Right renal pelvis (tissue), 4 donors: ENCODE measurements around the gene LIMA1. TPM values are rescaled to one million over a fixed set of nuclear protein-coding genes. Genes with fewer than 3 reads are reported as not detected.
"Not testable (repeated sequence)": the region's sequence is repeated elsewhere in the genome, so short reads cannot be mapped to it uniquely, and the experiment has no call there.

Source experiments
- DNase-seq, 4 donors: peaks; one replicate each; pipeline ENCODE4 v3.0.0-alpha.2; 2013; ENCODE audit warnings: low read depth in 4 of 4, low spot score in 3 of 4, missing footprints in 1 of 4
- polyA plus RNA-seq, 4 donors: library from polyadenylated mRNA; unstranded; fragments of 120-200 nt; gene quantifications; one replicate each; pipeline ENCODE4 v1.2.1, GENCODE V29; 2013; ENCODE audit not compliant: insufficient read length in 4 of 4

Gene LIMA1
- polyA plus RNA-seq, 4 donors: 77.5 to 107 (median 93.1) TPM

DNA sequence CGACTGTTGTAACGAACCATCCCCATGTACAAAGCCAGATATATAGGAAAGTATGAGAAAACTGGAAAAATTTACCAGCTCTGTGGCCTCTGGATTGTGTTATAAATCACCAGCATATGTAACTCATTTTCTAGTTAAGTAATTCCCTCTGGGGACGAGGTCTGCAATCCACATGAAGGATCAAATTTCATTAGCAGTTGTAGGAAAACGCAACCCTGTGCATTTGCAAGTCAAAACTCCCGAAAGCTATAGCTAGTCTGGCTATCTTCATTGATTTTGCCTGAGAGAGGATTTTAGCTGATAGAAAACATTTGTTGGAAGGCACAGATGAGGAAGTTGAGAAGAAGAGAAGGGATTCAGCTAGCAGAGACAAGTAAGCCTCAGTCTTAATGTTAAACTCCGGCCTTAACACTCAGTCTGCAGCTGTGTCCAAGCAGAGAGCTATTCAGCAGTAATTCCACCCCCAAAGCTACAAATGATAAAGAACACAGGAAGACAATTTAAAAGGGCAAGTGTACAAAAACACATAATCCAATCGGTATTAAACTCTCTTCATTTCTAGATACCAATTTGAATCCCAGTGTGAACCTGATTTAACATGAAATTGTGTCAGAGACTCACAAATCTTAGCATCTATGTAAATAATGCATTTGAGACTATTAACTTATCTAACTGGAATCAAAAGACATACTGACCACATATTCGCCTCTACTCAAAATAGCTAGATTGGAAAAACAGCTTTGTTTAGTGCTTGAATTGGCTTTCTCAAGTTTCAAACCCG, 61.9 kb downstream of the LIMA1 start:
- peak; percentile 54 to 73 (median 65) for DNase-seq

DNA sequence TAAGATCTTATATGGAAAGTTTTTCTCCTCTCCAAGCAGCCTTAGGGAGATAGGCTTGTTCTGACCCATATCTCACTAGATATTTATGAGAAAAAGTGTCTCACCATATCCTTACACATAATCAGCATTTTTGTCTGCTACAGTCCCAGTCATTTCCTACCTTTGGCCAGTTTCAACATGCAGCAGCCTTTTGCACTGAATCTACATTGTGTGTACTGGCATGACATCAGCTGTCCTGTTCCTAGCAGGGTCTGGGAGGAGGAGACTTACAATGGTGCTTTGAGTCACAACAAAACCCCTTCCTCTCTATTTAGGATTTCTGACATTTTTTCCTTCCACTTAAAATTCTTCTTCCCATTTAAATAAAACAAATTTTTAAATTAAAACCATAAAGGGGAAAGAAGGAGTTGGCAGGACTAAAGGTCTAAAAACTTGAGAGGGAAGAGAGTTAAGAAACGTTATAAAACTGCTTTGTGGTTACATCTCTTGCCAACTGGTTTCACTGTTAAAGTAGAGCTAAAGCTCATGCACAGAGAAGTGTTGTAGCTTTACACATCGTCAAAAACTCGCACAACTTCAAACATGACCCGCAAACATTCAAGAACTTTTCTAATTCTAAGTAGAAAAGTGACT, 62.8 kb downstream of the LIMA1 start:
- no peak for DNase-seq

DNA sequence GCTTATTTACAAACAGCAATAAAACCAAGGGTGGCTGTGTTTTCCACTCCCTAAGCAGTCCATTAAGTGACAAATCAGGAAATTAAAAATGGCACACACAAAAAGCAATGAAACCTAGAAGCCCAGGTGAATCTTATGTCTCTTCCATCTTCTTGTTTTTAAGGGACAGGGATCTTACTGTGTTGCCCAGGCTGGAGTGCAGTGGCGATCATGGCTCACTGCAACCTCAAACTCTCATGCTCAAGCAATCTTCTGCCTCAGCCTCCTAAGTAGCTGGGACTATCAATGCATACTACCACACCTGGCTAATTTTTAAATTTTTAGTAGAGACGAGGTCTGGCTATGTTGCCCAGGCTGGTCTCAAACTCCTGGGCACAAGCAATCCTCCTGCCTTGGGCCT, 63.8 kb downstream of the LIMA1 start:
- no peak for DNase-seq

DNA sequence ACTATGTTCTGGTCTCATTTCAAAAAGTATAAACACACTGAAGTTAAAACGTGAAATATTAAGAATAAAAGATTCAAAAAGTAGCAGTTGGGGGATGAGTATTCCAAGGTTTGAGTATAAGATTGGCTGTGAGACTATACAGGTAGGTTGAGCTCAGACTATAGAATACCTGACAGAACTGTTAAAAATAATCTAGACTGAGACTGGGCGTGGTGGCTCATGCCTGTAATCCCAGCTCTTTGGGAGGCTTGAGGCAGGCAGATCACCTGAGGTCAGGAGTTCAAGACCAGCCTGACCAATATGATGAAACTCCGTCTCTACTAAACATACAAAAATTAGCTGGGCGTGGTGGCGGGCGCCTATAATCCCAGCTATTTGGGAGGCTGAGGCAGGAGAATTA, 64.3 kb downstream of the LIMA1 start:
- not testable (repeated sequence) for DNase-seq

DNA sequence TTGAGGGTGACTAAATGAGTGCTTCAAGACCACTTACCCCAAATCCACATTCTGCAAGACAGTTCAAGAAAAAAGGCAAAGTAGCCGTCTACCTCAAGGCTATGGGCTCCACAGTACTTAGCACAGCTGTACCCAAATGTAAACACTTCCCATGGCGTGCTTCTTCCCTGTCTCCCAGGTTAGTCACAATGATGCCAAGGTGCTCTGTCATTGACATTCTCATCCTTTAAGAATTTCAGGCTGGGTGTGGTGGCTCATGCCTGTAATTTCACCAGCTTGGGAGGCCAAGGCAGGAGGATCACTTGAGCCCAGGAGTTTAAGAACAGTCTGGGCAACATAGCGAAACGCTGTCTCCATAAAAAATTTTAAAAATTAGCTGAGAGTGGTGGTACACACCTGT, 64.9 kb downstream of the LIMA1 start:
- no peak for DNase-seq

DNA sequence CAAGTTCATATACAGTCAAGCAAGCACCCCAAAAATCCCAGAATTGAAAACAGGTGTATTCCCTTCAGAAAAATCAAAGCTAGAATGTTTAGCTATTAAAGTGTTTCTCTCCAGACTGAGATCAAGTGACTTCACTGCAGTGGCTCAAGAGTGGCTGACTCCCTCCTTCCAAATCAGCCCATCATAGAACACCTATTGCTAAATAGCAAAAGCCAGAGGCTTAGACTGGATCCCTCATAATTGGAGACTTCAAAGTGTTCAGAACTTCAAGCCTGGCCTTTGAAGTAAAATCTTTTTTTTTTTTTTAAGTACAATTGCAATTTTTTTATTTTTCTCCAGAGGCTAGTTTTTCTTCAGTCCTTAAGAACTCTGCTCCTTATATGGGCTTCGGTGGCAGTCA, 66.1 kb downstream of the LIMA1 start:
- no peak for DNase-seq

DNA sequence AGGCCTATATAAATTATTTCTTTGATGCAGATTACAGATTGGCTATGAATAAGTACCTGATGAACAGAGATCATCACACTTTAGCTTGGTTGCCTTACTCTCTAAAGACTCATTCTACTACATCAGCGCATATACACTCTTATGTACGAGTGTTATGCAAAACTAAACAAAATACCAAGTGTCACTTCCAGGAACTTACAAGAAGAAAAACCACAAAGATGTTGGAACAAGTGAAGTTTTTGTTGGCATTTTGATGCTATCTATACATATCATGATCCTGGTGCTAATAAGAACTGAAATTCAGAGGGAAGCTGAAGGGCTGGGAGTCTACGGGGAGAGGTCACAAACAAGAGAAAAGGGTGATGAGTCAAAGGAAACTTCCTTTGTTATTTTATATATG, 68.3 kb downstream of the LIMA1 start:
- DNase-seq: no peak

DNA sequence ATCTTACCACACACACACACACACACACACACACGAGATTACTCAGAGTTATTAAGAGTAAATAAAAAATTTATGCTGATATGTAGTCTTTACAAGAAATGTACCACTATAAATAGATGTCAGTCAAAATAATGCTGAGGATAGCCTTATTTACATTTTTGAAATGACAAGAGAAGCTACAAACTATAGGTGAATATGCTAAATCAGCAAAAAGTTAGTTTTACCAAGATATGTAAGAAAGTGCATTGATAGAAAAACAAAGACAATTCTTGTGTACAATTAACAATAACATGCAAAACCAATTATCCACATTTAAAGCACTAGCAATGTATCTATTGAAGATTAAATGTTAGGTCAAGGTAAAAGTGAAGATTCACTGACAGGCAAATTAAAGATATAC, 69.3 kb downstream of the LIMA1 start:
- no peak for DNase-seq

DNA sequence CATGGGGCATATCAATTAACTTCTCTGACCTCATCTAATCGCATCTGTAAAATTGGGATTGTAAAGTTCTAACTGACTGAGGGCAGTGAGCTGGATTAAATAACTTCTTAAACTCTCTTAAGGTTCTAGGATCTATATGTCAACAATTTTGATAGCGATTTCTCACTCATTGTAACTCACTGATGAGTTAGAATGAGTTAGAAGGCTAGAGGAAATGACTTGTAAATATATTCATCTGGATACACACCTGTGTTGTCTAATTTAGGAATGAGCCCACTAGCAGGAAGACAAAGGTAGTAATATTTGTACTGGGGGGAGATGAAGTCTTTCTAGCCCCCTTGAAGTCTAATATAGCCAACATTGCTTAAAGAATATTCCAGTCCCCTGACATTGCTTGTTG, 69.9 kb downstream of the LIMA1 start:
- DNase-seq: no peak

DNA sequence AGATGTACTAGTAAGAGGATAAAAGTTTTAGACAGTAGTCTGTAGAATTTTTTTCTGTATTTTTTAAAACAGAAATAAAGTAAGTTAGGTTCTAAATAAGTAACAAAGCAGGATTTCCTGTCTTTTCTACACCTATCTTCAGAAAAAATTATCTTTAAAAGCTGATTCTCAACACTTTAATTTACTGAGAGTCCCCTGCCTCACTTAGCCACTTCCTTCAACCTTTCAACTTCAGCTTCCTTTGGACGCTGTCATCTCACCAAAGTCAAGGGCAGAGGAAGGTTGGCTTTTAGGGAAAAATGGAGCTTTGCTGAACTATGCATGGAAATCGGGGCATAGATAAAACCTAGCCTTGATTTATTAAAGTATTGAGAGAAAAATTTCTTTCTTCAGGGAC, 71.3 kb downstream of the LIMA1 start:
- no peak for DNase-seq

DNA sequence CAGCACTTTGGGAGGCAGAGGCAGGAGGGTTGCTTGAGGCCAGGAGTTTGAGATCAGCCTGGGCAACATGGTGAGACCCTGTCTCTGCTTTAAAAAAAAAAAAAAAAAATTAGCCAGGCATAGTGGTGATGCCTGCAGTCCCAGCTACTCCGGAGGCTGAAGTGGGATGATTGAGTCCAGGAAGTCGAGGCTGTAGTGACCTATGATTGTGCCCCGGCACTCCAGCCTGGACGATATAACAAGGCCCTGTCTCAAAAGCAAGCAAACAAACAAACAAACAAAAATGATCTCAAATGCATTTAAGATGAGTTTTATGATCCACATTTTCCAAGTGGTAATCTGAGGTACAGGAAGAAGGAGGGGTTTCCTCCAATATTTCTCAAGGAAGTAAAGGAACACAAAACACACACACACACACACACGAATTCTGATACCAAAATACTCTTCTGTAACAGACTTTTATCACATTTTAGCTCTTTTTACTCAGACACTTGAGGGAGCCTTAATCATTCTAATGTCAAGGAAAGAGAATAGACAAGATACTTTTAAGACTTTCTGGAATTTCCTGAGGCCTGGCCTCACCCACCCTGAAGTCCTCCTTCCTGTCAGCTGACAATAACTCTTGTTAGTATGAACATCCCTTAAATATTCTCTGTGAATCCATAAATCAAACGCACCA, 71.8 kb downstream of the LIMA1 start:
- no peak for DNase-seq

DNA sequence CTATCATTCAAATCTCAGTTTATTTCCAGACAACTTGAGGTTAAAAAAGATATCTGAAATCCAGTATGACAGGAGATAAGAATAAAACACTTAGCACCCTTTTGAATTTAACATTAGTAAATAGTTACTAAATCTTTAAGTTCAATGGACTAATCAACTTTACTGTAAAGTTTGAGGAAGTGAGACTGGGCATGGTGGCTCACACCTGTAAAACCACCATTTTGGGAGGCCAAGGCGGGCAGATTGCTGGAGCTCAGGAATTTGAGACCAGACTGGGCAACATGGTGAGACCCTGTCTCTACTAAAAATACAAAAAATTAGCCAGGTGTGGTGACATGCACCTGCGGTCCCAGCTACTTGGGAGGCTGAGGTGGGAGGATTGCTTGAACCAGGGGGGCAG, 75.9 kb downstream of the LIMA1 start:
- no peak for DNase-seq

DNA sequence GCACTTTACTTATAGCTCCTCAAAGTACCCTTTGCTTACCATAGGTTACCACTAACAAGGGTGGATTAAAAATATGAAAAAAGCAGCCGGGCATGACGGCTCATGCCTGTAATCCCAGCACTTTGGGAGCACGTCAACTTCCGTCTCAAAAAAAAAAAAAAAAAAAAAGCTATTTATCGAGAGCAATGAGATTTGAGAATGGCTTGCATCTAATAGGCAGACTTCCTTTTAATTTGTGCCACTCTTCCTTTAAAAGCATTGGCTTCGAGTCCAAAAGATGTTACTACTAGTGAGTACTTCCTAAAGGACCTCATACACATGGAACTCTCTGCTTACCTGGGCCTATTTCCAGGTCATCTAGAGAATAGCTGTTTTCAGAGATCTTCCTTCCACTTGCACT, 77.7 kb downstream of the LIMA1 start:
- DNase-seq: no peak

DNA sequence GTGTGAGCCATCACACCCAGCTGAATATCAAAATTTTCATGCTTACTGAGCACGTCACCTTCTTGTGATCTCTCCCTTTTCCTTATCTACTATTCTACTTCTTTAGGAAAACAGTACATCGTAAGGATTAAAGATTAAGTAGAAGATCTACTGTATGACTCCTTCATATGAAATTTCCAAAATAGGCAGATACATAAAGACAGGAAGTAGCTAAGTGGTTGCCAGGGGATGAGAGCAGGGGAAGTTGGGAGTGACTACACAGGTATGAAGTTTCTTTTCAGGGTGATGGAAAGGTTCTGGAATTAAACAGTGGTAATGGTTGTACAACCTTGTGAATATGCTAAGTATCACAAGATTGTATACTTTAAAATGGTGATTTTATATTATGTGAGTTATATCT, 79.6 kb downstream of the LIMA1 start:
- no peak for DNase-seq

DNA sequence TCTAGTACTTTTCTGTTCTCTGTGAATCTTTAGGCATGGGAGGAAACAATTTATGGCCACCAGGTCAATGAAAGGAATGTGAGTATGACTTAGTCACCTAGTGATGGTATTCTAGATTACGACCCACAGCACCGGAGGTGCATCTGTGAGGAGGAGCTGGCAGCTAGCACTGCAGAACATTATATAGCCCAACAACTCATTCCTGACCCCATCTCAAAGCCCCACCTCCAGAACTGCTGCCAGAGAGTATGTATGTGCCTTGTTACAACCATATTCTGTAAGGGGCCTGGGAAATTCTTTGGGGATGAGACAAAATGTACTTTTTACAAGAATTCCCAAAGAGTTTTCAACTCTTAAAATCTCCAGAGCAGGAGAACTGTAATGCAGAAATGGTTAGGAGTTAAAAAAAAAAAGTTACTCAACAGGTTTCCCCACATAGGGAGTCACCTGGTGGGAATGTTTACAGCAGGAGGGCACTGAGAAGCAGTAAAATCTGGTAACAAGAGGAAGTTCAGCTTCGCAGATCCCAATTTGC, 81.3 kb downstream of the LIMA1 start:
- peak in 1 of 4 donors; percentile 40 for DNase-seq

DNA sequence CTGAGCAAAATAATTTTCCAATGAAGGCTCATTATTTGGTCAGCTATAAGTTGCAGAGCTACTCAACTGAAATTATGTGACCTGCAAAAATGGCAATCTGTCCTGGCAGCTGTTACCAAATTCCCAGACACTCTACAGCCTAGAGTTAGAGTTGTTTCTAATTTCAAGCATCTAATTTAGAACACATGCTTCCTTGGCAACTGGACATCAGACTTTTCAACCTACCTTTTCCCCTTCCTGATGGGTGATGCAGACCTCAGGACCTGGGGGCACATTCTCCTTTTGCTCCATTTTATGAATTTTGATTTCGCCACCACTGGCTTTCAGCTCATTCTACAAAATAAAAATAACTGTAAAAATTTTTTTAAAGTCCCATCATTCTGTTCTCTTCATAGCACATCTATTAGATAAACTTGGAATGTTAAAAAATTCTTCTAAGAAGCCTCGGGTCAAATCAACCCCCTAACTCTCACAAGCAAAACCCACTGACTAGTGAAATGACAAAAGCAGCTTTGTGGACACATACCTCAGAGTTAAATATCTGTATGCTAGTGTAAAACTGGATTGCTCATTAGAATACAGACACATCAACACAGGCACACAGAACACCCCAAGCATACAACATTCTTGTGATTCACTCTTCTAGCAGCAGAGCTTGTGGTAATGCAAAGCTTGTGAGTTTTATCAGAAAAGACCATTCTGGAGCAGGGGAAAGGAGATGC, 82.6 kb downstream of the LIMA1 start:
- no peak for DNase-seq

DNA sequence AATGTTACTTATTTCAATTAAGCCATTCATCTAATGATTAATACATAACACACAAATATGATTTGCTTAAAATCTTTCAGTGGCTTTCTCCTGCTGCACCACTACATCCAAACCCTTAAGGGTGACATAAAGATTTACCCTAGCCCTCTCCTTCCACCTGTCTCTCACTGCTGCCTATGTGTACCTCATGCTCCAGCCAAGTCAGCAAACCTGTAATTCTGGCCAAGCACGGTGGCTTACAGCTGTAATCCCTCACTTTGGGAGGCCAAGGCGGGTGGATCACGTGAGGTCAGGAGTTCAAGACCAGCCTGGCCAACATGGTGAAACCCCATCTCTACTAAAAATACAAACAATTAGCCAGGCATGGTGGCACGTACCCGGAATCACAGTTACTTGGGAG, 84.5 kb downstream of the LIMA1 start:
- DNase-seq: no peak

DNA sequence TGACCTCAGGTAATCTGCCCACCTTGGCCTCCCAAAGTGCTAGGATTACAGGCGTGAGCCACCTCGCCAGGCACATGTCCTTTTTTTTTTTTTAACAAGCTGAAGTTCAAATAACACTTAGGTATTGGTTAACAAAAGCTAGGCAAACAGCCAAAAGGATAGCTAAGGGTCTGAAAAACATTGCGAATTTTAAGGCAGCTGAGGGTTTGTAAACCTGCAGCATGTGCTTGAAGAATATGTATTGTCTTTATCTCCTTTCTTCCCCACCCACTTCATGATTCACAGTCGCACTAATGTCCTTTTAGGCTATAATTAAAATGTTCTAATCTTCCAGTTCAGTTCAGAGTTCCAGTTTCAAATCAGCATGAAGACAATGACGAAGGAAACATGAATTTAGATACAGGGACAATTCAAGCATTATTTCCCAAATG, 86.0 kb downstream of the LIMA1 start:
- no peak for DNase-seq

DNA sequence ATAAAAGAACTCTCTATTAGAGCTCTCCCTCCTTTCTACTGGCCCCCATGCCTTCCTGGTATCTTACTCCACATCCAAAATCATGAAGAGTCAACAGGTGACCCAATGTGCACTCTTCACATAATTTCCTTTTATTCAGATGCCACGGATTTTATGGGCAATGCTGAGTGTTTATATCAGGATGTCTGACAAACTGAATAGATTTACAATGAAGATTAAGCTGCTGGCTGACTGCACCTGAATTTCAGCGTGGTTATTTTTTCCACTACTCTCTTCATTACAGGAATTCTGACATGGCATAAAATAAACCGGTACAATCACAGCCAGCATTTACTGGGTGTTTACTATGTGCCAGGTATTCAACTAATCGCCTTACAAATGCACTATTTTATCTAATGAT, 86.8 kb downstream of the LIMA1 start:
- DNase-seq: no peak

DNA sequence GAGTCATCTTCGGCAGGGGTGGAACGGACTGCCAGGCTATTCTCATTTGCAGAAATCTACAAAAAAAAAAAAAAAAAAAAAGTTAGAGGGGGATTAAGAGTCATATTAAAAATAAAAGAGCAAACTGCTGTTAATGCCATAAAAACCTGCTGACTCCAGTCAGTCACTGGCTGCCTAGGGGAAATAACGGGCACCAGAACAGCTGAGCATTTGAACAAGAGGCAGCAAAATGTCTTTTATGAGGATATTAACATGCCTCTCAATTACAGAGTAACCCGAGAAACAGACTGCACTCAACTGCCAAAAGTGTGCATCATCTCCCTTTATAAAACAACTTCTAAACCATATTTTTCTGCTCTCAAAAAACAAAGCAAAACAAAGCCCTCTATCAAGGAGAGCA, 87.5 kb downstream of the LIMA1 start:
- no peak for DNase-seq

DNA sequence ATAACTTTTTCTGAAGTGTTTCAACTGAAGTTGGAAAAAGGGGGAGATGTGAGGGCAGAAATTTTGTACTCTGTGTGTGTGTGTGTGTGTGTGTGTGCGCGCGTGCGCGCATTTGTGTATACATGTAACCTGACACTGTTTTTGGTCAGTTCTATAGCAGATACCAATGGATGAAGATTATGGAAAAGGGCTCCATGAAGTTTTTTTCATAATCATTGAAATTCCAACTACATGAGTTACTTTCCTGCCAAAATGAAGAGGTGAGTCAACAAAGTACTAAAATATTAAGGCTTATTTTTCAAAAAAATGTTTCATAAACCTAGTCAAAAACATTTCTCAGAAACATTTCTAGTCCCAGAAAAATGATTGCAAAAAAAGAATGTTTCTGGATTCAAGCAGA, 90.4 kb downstream of the LIMA1 start:
- no peak for DNase-seq
